SH-SY5Y (cell line): ENCODE data around the gene INS.

ENCODE experiments used
- GATA2 ChIP-seq: IDR thresholded peaks from 2 replicates; pipeline ENCODE4 v1.6.1; 2011; ENCODE audit warnings: mild to moderate bottlenecking, low read depth, low read length
- GATA3 ChIP-seq: IDR thresholded peaks from 2 replicates; pipeline ENCODE4 v1.6.1; 2011; ENCODE audit warnings: low read depth, mild to moderate bottlenecking, low read length, moderate library complexity

DNA sequence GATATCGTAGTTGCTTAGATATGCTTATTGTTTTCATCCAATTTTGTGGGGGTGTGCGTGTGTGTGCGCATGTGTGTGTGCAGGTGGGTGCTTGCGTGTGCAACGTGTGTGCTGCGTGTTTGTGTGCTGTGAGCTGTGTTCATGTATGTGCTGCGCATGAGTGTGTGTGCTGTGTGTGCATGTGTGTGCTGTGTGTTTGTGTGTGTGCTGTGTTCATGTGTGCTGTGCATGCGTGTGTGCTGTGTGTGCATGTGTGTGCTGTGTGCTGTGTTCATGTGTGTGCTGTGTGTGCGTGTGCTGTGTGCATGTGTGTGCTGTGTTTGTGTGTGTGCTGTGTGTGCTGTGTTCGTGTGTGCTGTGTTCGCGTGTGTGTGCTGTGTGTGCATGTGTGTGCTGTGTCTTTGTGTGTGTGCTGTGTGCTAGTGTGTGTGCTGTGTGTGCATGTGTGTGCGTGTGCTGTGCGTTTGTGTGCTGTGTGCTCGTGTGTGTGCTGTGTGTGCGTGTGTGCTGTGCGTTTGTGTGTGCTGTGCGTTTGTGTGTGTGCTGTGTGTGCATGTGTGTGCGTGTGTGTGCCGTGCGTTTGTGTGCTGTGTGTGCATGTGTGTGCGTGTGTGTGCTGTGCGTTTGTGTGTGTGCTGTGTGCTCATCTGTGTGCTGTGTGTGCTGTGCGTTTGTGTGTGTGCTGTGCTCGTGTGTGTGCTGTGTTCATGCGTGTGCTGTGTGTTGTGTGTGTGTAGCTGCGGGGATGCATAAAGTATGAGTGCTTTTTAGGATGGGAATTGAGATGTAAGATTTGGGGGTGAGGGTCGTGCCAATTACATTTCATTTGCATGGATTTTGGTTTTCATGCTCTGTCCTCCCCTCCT is 29.4 kb downstream of the INS start:
- TF ChIP-seq GATA2 (no peak), GATA3 (no peak)
